Measurements from ENCODE around the gene TSC22D3.

The TSC22D3 gene

DNA sequence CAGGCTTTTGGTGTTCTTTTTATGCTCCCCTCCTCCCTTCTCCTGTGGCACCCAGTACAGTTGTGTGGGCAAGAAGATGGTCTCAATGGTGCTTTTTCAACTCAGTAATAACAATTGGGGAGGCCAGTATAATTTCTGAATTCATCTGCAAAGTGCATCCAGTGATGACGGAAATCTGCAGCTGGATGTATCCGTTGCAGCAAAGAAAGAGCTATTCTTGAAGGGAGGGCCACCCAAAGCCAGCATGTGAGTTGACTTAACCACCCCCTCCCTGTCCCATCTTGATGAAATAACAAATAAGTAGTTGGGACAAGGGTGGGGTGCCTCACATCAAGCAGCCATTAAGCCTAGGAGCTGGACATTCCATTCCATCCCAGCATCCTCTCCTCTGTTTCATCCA lies 30.7 kb downstream of the TSC22D3 start:
- Histone ChIP-seq H3K79me2 (ENCODE audit: insufficient read depth, low read length) (no peaks in the 10 kb centered on the region), H2AFZ (ENCODE audit: low read length) (no peak overlapping the region), H3K4me3 (ENCODE audit: low read depth, low read length, poor library complexity, severe bottlenecking) (no peak overlapping the region), H4K20me1 (ENCODE audit: insufficient read depth, low read length) (no peaks in the 10 kb centered on the region), H3K36me3 (ENCODE audit: insufficient read depth, low read length) (no peaks in the 10 kb centered on the region), H3K9me2 (ENCODE audit: low read depth, low read length) (no peaks in the 10 kb centered on the region), H3F3A (ENCODE audit: insufficient read depth, low read length) (no peaks in the 10 kb centered on the region), H3K4me1 (ENCODE audit: insufficient read depth, low read length, severe bottlenecking) (peaks cover 18% of the 10 kb centered on the region), H3K27me3 (ENCODE audit: insufficient read depth, low read length) (no peaks in the 10 kb centered on the region), H3K9ac (ENCODE audit: low read length) (no peak overlapping the region), H3K4me2 (ENCODE audit: low read length) (no peak overlapping the region), H3K9me3 (ENCODE audit: low read length) (no peaks in the 10 kb centered on the region), H3K27ac (ENCODE audit: low read depth, low read length, poor library complexity, severe bottlenecking) (no peak overlapping the region)
- TF ChIP-seq EZH2 (IDR thresholded peaks at IDR 0.05; ENCODE audit: borderline replicate concordance, low read length) = no peak
- TF ChIP-seq, protein P1, sequence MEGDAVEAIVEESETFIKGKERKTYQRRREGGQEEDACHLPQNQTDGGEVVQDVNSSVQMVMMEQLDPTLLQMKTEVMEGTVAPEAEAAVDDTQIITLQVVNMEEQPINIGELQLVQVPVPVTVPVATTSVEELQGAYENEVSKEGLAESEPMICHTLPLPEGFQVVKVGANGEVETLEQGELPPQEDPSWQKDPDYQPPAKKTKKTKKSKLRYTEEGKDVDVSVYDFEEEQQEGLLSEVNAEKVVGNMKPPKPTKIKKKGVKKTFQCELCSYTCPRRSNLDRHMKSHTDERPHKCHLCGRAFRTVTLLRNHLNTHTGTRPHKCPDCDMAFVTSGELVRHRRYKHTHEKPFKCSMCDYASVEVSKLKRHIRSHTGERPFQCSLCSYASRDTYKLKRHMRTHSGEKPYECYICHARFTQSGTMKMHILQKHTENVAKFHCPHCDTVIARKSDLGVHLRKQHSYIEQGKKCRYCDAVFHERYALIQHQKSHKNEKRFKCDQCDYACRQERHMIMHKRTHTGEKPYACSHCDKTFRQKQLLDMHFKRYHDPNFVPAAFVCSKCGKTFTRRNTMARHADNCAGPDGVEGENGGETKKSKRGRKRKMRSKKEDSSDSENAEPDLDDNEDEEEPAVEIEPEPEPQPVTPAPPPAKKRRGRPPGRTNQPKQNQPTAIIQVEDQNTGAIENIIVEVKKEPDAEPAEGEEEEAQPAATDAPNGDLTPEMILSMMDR (IDR thresholded peaks at IDR 0.05; ENCODE audit: low read length) = no peak

DNA sequence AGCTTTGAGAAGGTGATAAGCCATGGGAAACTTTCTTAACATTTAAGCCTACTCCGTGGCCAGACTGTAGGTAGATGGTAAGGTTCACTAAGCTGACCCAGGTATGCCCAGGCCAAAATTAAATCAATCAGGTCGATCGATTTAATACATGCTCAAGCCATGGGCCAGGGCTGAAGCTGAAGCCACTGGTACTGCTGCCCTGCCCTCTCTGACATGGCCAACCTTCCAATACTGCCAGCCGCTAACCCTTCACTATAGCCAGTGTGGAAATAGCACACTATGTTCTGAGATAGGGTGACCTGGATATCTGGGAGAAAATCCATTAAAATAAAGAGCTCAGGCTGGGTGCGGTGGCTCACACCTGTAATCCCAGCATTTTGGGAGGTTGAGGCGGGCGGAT lies 31.6 kb downstream of the TSC22D3 start:
- H3K4me2 ChIP-seq (ENCODE audit: low read length) = no peak overlapping the region
- H3K4me3 ChIP-seq (ENCODE audit: low read depth, low read length, poor library complexity, severe bottlenecking) = no peak overlapping the region
- no peak overlapping the region for H3K9ac ChIP-seq (ENCODE audit: low read length)
- no peaks in the 10 kb centered on the region for H3F3A ChIP-seq (ENCODE audit: insufficient read depth, low read length)
- no peaks in the 10 kb centered on the region for H3K27me3 ChIP-seq (ENCODE audit: insufficient read depth, low read length)
- no peak overlapping the region for H3K27ac ChIP-seq (ENCODE audit: low read depth, low read length, poor library complexity, severe bottlenecking)
- H3K4me1 ChIP-seq (ENCODE audit: insufficient read depth, low read length, severe bottlenecking) = peaks cover 18% of the 10 kb centered on the region
- no peaks in the 10 kb centered on the region for H4K20me1 ChIP-seq (ENCODE audit: insufficient read depth, low read length)
- no peaks in the 10 kb centered on the region for H3K9me2 ChIP-seq (ENCODE audit: low read depth, low read length)
- H2AFZ ChIP-seq (ENCODE audit: low read length) = no peak overlapping the region
- no peaks in the 10 kb centered on the region for H3K79me2 ChIP-seq (ENCODE audit: insufficient read depth, low read length)
- no peak for TF ChIP-seq EZH2 (IDR thresholded peaks at IDR 0.05; ENCODE audit: borderline replicate concordance, low read length)
- TF ChIP-seq, protein P1 (IDR thresholded peaks at IDR 0.05; ENCODE audit: low read length) = no peak
- H3K36me3 ChIP-seq (ENCODE audit: insufficient read depth, low read length) = no peaks in the 10 kb centered on the region
- no peaks in the 10 kb centered on the region for H3K9me3 ChIP-seq (ENCODE audit: low read length)

DNA sequence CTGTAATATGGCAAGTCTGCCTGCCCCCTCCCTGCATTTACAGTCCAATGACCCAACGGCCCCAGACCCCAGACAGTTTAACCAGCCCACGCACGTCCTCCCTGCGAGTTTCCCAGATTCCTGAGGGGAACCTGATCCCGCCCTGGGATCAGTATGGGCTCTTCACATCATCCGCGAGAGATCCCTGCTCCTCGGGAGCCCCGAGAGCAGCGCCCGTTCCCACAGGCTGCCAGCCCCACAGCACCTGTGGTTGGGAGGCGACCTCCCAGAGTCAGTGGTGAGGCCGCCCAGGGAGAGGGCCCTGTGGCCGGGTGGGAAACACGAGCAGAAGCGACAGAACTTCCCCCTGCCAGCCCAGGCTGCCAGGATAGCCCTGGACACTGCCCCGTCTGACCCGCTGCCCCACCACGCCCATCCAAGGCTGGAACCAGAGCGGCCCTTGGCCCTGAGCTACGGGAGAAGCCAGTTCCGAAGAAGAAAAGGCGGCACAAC lies 32.8 kb downstream of the TSC22D3 start:
- Histone ChIP-seq H3K4me3 (ENCODE audit: low read depth, low read length, poor library complexity, severe bottlenecking) (peak overlapping the region; percentile 49), H3K9me3 (ENCODE audit: low read length) (no peaks in the 10 kb centered on the region), H3K4me1 (ENCODE audit: insufficient read depth, low read length, severe bottlenecking) (peaks cover 18% of the 10 kb centered on the region), H4K20me1 (ENCODE audit: insufficient read depth, low read length) (no peaks in the 10 kb centered on the region), H3K9ac (ENCODE audit: low read length) (peak overlapping the region; percentile 50; the same call in 1 of the 2 replicates), H3K36me3 (ENCODE audit: insufficient read depth, low read length) (no peaks in the 10 kb centered on the region), H3F3A (ENCODE audit: insufficient read depth, low read length) (no peaks in the 10 kb centered on the region), H3K27ac (ENCODE audit: low read depth, low read length, poor library complexity, severe bottlenecking) (peak overlapping the region; percentile 56), H3K4me2 (ENCODE audit: low read length) (peak overlapping the region; percentile 72; the same call in 1 of the 2 replicates), H2AFZ (ENCODE audit: low read length) (no peak overlapping the region), H3K9me2 (ENCODE audit: low read depth, low read length) (no peaks in the 10 kb centered on the region), H3K27me3 (ENCODE audit: insufficient read depth, low read length) (no peaks in the 10 kb centered on the region), H3K79me2 (ENCODE audit: insufficient read depth, low read length) (no peaks in the 10 kb centered on the region)
- no peak for TF ChIP-seq EZH2 (IDR thresholded peaks at IDR 0.05; ENCODE audit: borderline replicate concordance, low read length)
- TF ChIP-seq, protein P1 (IDR thresholded peaks at IDR 0.05; ENCODE audit: low read length) = no peak

Data from OCI-LY1 (cell line).